ENCODE data around the gene CTXN1. TPM values are rescaled to one million over a fixed set of nuclear protein-coding genes. Genes with fewer than 3 reads are reported as not detected.
A peak's percentile ranks its signal among the peaks of the same experiment; 100 is the strongest.
"Not testable (repeated sequence)": the region's sequence is repeated elsewhere in the genome, so short reads cannot be mapped to it uniquely, and the experiment has no call there.

Gene CTXN1
- total RNA-seq, 1 donor from 2014 or later = 90.6 TPM

DNA sequence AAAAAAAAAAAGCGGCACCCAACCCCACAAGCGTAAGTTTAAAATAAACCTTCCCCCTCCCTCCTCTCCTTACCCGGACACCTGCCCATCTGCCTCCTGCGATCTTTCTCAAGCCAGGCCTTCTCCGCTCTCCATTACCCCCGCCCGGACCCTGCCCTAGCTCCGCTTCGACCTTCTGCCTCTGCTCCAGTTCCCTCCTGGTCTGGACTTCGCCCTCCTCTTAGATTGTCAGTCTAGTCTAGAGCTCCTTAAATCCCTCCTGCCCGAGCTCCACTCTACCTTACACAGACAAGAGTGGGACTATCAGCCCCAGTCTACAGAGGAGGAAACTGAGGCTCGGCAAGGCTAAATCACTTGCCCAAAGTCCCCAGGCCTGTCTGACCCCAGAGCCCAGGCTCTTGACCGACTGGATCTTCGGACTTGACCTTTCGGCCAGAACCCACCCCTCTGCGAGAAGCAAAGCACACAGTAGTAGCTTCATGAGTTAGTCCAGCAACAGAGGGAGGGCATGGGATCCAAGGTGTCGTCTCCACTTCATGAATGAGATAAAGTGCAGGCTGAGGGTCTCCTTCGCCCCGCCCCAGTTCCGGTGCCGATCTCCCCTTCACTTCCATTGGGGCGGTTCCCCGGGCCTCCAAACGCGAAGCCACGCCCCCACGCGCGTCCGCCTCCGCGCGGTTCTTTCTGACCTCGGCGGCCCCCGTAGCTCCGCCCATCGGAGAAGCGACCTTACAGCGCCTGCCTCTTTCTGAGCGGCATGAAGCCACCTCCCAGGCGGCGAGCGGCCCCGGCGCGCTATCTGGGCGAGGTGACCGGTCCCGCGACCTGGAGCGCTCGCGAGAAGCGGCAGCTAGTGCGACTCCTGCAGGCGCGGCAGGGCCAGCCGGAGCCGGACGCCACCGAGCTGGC is 6.1 kb downstream of the CTXN1 start, which contains the start of gene SNAPC2:
Gene SNAPC2, plus strand, starts transcription at position 729 of the 909 bp plus-strand sequence. Its CDS starts 29 bp downstream, at position 758.
- Mint-ChIP-seq H3K36me3 (ENCODE audit: unreplicated experiment) (no peaks in the 10 kb centered on the region), H3K27me3 (ENCODE audit: unreplicated experiment) (peaks cover 26% of the 10 kb centered on the region), H3K4me1 (ENCODE audit: low read depth, unreplicated experiment) (peaks cover 2% of the 10 kb centered on the region), H3K27ac (ENCODE audit: unreplicated experiment) (peak within 1 kb of the TSS; percentile 68), H3K4me3 (ENCODE audit: unreplicated experiment) (peak within 1 kb of the TSS; percentile 87), H3K9me3 (ENCODE audit: unreplicated experiment) (peaks cover 10% of the 10 kb centered on the region)
- peak; percentile 99 for DNase-seq
- TF ChIP-seq, protein P1, sequence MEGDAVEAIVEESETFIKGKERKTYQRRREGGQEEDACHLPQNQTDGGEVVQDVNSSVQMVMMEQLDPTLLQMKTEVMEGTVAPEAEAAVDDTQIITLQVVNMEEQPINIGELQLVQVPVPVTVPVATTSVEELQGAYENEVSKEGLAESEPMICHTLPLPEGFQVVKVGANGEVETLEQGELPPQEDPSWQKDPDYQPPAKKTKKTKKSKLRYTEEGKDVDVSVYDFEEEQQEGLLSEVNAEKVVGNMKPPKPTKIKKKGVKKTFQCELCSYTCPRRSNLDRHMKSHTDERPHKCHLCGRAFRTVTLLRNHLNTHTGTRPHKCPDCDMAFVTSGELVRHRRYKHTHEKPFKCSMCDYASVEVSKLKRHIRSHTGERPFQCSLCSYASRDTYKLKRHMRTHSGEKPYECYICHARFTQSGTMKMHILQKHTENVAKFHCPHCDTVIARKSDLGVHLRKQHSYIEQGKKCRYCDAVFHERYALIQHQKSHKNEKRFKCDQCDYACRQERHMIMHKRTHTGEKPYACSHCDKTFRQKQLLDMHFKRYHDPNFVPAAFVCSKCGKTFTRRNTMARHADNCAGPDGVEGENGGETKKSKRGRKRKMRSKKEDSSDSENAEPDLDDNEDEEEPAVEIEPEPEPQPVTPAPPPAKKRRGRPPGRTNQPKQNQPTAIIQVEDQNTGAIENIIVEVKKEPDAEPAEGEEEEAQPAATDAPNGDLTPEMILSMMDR (IDR thresholded peaks at IDR 0.05; ENCODE audit: partially characterized antibody, unreplicated experiment) = no peak

DNA sequence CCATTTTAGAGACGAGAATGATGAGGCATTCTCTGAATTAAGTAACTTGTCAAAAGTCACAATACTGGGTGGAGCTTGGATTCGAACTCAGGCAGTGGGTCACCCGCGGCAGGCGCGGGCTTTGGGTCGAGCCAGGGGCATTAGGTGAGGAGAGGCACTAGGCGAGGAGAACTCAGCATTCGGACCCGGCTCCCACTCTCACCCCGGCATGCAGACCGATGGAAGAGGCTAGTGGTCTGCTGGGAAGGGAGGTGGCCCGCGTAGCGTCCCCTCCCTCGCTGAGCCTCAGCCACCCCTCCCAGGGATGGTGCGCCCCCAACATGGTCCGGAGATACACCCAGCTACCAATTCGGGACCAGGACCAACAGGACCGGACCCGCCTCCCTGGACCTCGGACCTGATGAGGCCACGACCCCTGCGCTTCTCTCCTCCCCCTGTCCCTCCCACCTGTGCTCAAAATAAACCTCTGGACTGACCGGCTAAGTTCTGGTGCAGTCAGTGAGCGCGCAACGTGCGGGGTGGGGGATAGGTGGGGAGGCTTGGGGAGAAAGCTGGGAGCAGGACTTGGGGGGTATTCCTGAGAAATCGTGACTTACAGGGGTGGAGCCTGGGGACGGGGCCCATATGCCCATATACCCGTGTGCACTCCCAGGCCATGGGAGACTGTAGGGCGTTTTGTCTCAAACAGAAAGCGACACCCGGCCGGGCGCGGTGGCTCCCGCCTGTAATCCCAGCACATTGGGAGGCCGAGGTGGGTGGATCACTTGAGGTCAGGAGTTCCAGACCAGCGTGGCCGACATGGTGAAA is 7.1 kb downstream of the CTXN1 start:
- peaks cover 2% of the 10 kb centered on the region for H3K4me1 Mint-ChIP-seq (ENCODE audit: low read depth, unreplicated experiment)
- peaks cover 24% of the 10 kb centered on the region for H3K27me3 Mint-ChIP-seq (ENCODE audit: unreplicated experiment)
- H3K9me3 Mint-ChIP-seq (ENCODE audit: unreplicated experiment) = peaks cover 7% of the 10 kb centered on the region
- H3K27ac Mint-ChIP-seq (ENCODE audit: unreplicated experiment) = no peak overlapping the region
- no peaks in the 10 kb centered on the region for H3K36me3 Mint-ChIP-seq (ENCODE audit: unreplicated experiment)
- peak overlapping the region; percentile 55 for H3K4me3 Mint-ChIP-seq (ENCODE audit: unreplicated experiment)
- DNase-seq = peak; percentile 14
- TF ChIP-seq, protein P1 (IDR thresholded peaks at IDR 0.05; ENCODE audit: partially characterized antibody, unreplicated experiment) = no peak

DNA sequence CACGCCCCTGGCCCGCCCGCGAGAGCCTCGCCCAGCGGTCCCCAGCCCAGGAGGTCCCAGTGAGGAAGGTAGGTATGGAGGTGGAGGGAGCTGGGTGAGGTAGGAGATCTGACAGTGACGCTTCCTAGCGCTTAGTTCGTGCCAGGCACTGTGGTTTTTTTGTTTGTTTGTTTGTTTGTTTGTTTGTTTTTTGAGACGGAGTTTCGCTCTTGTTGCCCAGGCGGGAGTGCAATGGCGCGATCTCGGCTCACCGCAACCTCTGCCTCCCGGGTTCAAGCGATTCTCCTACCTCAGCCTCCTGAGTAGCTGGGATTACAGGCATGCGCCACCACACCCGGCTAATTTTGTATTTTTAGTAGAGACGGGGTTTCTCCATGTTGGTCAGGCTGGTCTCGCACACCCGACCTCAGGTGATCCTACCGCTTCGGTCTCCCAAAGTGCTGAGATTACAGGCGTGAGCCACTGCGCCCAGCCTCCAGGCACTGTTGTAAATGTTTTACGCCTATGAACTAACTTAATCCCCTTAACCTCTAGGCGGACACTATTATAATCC is 7.8 kb downstream of the CTXN1 start:
- not testable (repeated sequence) for DNase-seq; H3K9me3 Mint-ChIP-seq (ENCODE audit: unreplicated experiment); H3K4me1 Mint-ChIP-seq (ENCODE audit: low read depth, unreplicated experiment); H3K36me3 Mint-ChIP-seq (ENCODE audit: unreplicated experiment); H3K27ac Mint-ChIP-seq (ENCODE audit: unreplicated experiment)
- Mint-ChIP-seq H3K4me3 (ENCODE audit: unreplicated experiment) (peak overlapping the region; percentile 55), H3K27me3 (ENCODE audit: unreplicated experiment) (peaks cover 23% of the 10 kb centered on the region)

DNA sequence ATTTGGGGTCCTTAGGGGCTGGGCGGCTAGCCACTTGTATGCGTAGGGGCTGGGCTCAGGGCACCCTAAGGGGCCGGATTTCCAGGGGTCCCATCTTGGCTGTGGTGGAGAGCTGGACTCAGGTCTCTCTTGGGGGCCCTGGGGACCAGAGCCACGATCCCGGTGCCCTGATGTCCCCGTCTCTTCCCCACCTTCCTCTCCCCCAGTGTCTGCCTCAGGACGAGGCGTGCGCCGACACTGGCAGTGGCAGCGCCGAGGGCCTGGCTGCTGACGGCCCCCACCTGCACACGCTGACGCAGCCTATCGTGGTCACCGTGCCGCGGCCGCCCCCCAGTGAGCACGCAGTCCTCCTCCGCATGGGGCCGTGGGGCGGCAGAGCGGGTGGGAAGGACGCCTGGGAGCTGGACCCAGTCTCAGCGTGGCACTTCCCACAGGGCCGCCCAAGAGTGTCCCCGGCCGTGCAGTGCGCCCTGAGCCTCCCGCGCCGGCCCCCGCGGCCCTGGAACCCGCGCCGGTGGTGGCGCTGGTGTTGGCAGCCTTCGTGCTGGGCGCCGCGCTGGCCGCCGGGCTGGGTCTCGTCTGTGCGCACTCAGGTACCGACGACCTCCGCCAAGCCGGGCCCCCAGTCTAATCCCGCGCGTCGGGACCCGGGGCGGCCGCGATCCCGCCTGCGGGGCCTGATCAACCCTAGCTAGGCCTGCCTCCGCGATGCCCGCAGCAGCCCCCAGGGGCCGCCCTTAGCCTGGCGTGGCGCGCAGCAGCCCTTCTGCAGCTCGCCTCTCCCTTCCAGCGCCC is 8.5 kb downstream of the CTXN1 start:
- peak overlapping the region; percentile 89 for H3K4me3 Mint-ChIP-seq (ENCODE audit: unreplicated experiment)
- H3K9me3 Mint-ChIP-seq (ENCODE audit: unreplicated experiment) = peaks cover 4% of the 10 kb centered on the region
- peaks cover 2% of the 10 kb centered on the region for H3K4me1 Mint-ChIP-seq (ENCODE audit: low read depth, unreplicated experiment)

More for the DNA sequence above, 8.5 kb downstream of the CTXN1 start:
- TF ChIP-seq, protein P1 (IDR thresholded peaks at IDR 0.05; ENCODE audit: partially characterized antibody, unreplicated experiment) = peak; percentile 32
- Mint-ChIP-seq H3K27me3 (ENCODE audit: unreplicated experiment) (peaks cover 21% of the 10 kb centered on the region), H3K27ac (ENCODE audit: unreplicated experiment) (no peak overlapping the region), H3K36me3 (ENCODE audit: unreplicated experiment) (no peaks in the 10 kb centered on the region)
- peak; percentile 80 for DNase-seq
